Neural progenitor cell (in vitro differentiated cells): Measurements from ENCODE around the gene SDR39U1. TPM values are rescaled to one million over a fixed set of nuclear protein-coding genes. Genes with fewer than 3 reads are reported as not detected.
A peak's percentile ranks its signal among the peaks of the same experiment; 100 is the strongest.

Source experiments
- DNase-seq: peaks from one replicate; pipeline ENCODE4 v3.0.0-alpha.2; 2016; ENCODE audit warnings: low spot score
- H2AFZ ChIP-seq: fragments of 200-600 bp; sonication (generic); replicated peaks from 2 replicates; pipeline ENCODE4 v1.6.1; 2016; ENCODE audit warnings: antibody characterized with exemption
- H3F3A ChIP-seq: fragments of 200-600 bp; sonication (generic); 2 replicates; pipeline ENCODE4 v1.6.1; 2016; ENCODE audit warnings: antibody characterized with exemption, low read depth
- H3K27ac ChIP-seq: fragments of 200-600 bp; sonication (generic); 2 replicates; pipeline ENCODE4 v1.5.1; 2016; ENCODE audit warnings: mild to moderate bottlenecking
- H3K27me3 ChIP-seq: fragments of 200-600 bp; sonication (generic); 2 replicates; pipeline ENCODE4 v1.6.1; 2016; ENCODE audit warnings: mild to moderate bottlenecking, moderate library complexity
- H3K36me3 ChIP-seq: fragments of 200-600 bp; sonication (generic); 2 replicates; pipeline ENCODE4 v1.5.1; 2016
- H3K4me1 ChIP-seq: fragments of 200-600 bp; sonication (generic); 2 replicates; pipeline ENCODE4 v1.6.1; 2016; ENCODE audit warnings: mixed run types
- H3K4me2 ChIP-seq: fragments of 200-600 bp; sonication (generic); 2 replicates; pipeline ENCODE4 v1.6.1; 2016
- H3K4me3 ChIP-seq: fragments of 200-600 bp; sonication (generic); 2 replicates; pipeline ENCODE4 v1.5.1; 2016
- H3K79me2 ChIP-seq: fragments of 200-600 bp; sonication (generic); 2 replicates; pipeline ENCODE4 v1.6.1; 2016; ENCODE audit warnings: low read depth
- H3K9ac ChIP-seq: fragments of 200-600 bp; sonication (generic); 2 replicates; pipeline ENCODE4 v1.6.1; 2016
- H3K9me3 ChIP-seq: fragments of 200-600 bp; sonication (generic); 2 replicates; pipeline ENCODE4 v1.5.1; 2016; ENCODE audit warnings: low read depth
- H4K20me1 ChIP-seq: fragments of 200-600 bp; sonication (generic); 2 replicates; pipeline ENCODE4 v1.6.1; 2016; ENCODE audit warnings: low read depth
- H3K27ac Mint-ChIP-seq: 3 replicates; pipeline ENCODE4 v1.8.0; 2021; ENCODE audit warnings: mixed read lengths
- H3K27me3 Mint-ChIP-seq: 2 replicates; pipeline ENCODE4 v1.8.0; 2022; ENCODE audit warnings: low read depth, mild to moderate bottlenecking, inconsistent platforms, moderate library complexity, mixed read lengths; ENCODE audit not compliant: insufficient read depth
- H3K36me3 Mint-ChIP-seq: 3 replicates; pipeline ENCODE4 v1.8.0; 2021; ENCODE audit warnings: mixed read lengths
- H3K4me1 Mint-ChIP-seq: 3 replicates; pipeline ENCODE4 v1.8.0; 2021; ENCODE audit warnings: mixed read lengths
- H3K4me3 Mint-ChIP-seq: 3 replicates; pipeline ENCODE4 v1.8.0; 2021; ENCODE audit warnings: mild to moderate bottlenecking, moderate library complexity, mixed read lengths
- H3K9me3 Mint-ChIP-seq: 3 replicates; pipeline ENCODE4 v1.8.0; 2020; ENCODE audit warnings: mixed read lengths
- EZH2 ChIP-seq: fragments of 200-600 bp; sonication (generic); IDR thresholded peaks from 2 replicates; pipeline ENCODE4 v1.6.1; 2017; ENCODE audit warnings: antibody characterized with exemption, mild to moderate bottlenecking, moderate library complexity
- EZH2phosphoT487 ChIP-seq: fragments of 200-600 bp; sonication (generic); IDR thresholded peaks from 2 replicates; pipeline ENCODE4 v1.6.1; 2017; ENCODE audit warnings: antibody characterized with exemption
- total RNA-seq: library from RNA; depleted of rRNA; stranded (reverse); fragments of >200 nt; gene quantifications from 2 replicates; pipeline ENCODE4 v1.2.3, GENCODE V29; 2015; ENCODE audit warnings: low replicate concordance
- TF ChIP-seq, protein P1 (sequence below): fragments of 200-600 bp; sonication (generic); IDR thresholded peaks from 2 replicates; pipeline ENCODE4 v1.5.1; 2017; ENCODE audit warnings: antibody characterized with exemption, mild to moderate bottlenecking

Gene SDR39U1
- total RNA-seq, 1 donor from 2014 or later: 19.0 TPM

DNA sequence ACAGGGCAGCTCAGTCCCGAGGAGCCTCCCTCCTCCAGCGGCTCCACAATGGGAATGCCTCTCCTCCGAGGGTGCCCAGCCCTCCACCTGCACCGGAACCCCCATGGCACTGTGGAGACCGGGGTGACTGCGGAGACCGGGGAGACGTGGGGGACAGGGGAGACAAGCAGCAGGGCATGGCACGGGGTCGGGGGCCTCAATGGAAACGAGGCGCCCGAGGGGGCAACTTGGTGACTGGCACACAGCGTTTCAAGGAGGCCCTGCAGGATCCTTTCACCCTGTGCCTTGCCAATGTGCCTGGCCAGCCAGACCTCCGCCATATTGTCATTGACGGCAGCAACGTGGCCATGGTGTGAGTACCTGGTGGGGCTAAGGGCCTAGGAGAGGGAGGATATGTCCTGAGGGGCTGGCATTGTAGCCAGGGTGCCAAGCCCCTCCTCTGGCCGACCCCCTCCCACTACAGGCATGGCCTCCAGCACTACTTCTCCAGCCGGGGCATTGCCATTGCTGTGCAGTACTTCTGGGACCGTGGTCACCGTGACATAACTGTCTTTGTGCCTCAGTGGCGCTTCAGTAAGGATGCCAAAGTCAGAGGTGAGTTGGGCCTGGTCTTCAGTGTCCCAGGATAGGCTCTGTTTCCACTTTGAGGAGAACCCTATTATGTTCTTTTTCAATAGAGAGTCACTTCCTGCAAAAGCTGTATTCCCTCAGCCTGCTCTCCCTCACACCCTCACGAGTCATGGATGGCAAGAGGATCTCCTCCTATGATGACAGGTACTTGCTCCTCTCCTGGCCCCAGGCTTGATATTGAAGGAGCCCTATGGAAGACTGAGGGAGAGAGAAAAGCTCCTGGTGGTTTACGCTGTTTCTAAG, 10.1 kb downstream of the SDR39U1 start:
- no peaks in the 10 kb centered on the region for H3K4me1 ChIP-seq
- no peaks in the 10 kb centered on the region for H3K36me3 ChIP-seq
- H3K27me3 ChIP-seq: peaks cover 16% of the 10 kb centered on the region
- no peak overlapping the region for H3K4me3 Mint-ChIP-seq
- peaks cover 4% of the 10 kb centered on the region for H3K79me2 ChIP-seq
- H3K9ac ChIP-seq: no peak overlapping the region
- H3K27me3 Mint-ChIP-seq: peaks cover 7% of the 10 kb centered on the region
- peaks cover 5% of the 10 kb centered on the region for H3K36me3 Mint-ChIP-seq
- H4K20me1 ChIP-seq: peaks cover 35% of the 10 kb centered on the region
- H3K4me2 ChIP-seq: no peak overlapping the region
- no peak overlapping the region for H3K27ac ChIP-seq
- no peak overlapping the region for H2AFZ ChIP-seq
- H3K27ac Mint-ChIP-seq: no peak overlapping the region
- H3F3A ChIP-seq: peaks cover 29% of the 10 kb centered on the region
- H3K9me3 ChIP-seq: no peaks in the 10 kb centered on the region
- TF ChIP-seq EZH2 (no peak), EZH2phosphoT487 (no peak)
- TF ChIP-seq, protein P1, sequence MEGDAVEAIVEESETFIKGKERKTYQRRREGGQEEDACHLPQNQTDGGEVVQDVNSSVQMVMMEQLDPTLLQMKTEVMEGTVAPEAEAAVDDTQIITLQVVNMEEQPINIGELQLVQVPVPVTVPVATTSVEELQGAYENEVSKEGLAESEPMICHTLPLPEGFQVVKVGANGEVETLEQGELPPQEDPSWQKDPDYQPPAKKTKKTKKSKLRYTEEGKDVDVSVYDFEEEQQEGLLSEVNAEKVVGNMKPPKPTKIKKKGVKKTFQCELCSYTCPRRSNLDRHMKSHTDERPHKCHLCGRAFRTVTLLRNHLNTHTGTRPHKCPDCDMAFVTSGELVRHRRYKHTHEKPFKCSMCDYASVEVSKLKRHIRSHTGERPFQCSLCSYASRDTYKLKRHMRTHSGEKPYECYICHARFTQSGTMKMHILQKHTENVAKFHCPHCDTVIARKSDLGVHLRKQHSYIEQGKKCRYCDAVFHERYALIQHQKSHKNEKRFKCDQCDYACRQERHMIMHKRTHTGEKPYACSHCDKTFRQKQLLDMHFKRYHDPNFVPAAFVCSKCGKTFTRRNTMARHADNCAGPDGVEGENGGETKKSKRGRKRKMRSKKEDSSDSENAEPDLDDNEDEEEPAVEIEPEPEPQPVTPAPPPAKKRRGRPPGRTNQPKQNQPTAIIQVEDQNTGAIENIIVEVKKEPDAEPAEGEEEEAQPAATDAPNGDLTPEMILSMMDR: no peak
- peaks cover 22% of the 10 kb centered on the region for H3K4me1 Mint-ChIP-seq
- no peak overlapping the region for H3K4me3 ChIP-seq
- no peaks in the 10 kb centered on the region for H3K9me3 Mint-ChIP-seq
- no peak for DNase-seq

DNA sequence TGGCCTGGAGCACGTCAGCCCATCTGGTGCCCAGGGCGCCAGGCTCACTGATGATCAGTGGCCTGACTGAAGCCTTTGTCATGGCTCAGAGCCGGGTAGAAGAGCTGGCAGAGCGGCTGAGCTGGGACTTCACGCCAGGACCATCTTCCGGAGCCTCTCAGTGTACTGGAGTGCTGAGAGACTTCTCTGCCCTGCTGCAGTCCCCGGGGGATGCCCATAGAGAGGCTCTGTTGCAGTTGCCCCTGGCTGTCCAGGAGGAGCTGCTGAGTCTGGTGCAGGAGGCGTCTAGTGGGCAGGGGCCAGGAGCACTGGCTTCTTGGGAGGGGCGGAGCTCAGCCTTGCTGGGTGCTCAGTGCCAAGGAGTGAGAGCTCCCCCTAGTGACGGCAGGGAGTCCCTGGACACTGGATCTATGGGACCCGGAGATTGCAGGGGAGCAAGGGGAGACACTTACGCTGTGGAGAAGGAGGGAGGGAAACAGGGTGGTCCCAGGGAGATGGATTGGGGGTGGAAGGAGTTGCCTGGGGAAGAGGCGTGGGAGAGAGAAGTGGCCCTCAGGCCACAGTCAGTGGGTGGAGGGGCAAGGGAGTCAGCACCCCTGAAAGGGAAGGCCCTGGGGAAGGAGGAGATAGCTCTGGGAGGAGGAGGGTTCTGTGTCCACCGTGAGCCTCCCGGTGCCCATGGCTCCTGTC, 10.9 kb downstream of the SDR39U1 start:
- Histone ChIP-seq H2AFZ (no peak overlapping the region), H3K4me2 (peak overlapping the region; percentile 89), H3K9ac (no peak overlapping the region), H3K9me3 (no peaks in the 10 kb centered on the region), H3K4me1 (no peaks in the 10 kb centered on the region), H3K36me3 (no peaks in the 10 kb centered on the region), H3K4me3 (no peak overlapping the region), H3F3A (peaks cover 23% of the 10 kb centered on the region), H3K27ac (no peak overlapping the region), H3K79me2 (peaks cover 4% of the 10 kb centered on the region), H3K27me3 (peaks cover 22% of the 10 kb centered on the region), H4K20me1 (peaks cover 27% of the 10 kb centered on the region)
- Mint-ChIP-seq H3K36me3 (peaks cover 3% of the 10 kb centered on the region), H3K4me1 (peaks cover 20% of the 10 kb centered on the region), H3K27ac (peak overlapping the region; percentile 58), H3K27me3 (peaks cover 6% of the 10 kb centered on the region), H3K4me3 (peak overlapping the region; percentile 90), H3K9me3 (no peaks in the 10 kb centered on the region)
- no peak for TF ChIP-seq EZH2
- TF ChIP-seq EZH2phosphoT487: no peak
- TF ChIP-seq, protein P1: peak; percentile 92
- peak; percentile 95 for DNase-seq

DNA sequence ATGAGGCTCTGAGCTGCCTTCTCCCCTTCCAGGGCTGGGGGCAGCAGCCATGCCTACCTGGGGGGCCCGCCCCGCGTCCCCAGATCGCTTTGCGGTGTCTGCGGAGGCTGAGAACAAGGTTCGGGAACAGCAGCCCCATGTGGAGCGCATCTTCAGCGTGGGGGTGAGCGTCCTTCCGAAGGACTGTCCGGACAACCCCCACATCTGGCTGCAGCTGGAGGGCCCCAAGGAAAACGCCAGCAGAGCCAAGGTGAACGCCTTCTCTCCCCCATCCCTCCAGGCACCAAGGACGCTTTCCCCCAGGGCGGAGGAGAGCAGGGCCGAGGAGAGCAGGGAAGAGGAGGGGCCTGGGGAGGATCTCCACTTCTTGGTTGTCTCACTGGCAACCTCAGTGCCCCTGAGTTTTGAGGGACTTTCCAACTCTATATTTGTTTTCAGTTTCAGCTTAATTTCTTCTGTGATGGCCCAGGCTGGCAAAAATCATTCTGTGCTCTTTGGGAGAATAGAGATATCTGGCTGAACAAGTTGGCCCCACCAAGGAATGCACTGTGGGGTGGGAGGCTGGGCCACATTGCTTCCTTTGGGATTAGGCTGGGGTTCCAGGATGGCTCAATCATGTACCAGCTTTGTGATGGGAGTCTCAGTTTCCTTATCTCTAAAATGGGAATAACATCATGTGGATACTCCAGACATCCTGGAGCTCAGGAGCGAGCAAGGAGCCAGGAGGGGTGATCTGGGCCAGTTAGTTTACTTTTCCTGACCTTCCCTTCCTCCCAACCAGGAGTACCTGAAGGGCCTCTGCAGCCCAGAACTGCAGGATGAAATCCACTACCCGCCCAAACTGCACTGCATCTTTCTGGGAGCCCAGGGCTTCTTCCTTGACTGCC, 11.7 kb downstream of the SDR39U1 start:
- Histone ChIP-seq H3K9me3 (no peaks in the 10 kb centered on the region), H3K4me3 (peak overlapping the region; percentile 68), H3K9ac (peak overlapping the region; percentile 21), H3K27ac (no peak overlapping the region), H3F3A (peaks cover 20% of the 10 kb centered on the region), H4K20me1 (peaks cover 22% of the 10 kb centered on the region), H3K79me2 (peaks cover 4% of the 10 kb centered on the region), H3K27me3 (peaks cover 28% of the 10 kb centered on the region), H3K36me3 (no peaks in the 10 kb centered on the region), H3K4me1 (no peaks in the 10 kb centered on the region), H2AFZ (no peak overlapping the region), H3K4me2 (peak overlapping the region; percentile 89)
- TF ChIP-seq EZH2 (no peak), EZH2phosphoT487 (no peak)
- TF ChIP-seq, protein P1: no peak
- peaks cover 3% of the 10 kb centered on the region for H3K36me3 Mint-ChIP-seq
- H3K27ac Mint-ChIP-seq: peak overlapping the region; percentile 66
- peaks cover 8% of the 10 kb centered on the region for H3K27me3 Mint-ChIP-seq
- peak overlapping the region; percentile 90 for H3K4me3 Mint-ChIP-seq
- H3K9me3 Mint-ChIP-seq: no peaks in the 10 kb centered on the region
- peak; percentile 10 for DNase-seq
- H3K4me1 Mint-ChIP-seq: peaks cover 17% of the 10 kb centered on the region
